MV-4-11 (cell line): ENCODE data around the gene PSEN1.

Experiments
- DNase-seq: peaks from one replicate; lab custom pipeline; 2025; lab: John Stamatoyannopoulos, UW

Gene PSEN1

GRCh38 chr14:73254247-73255004 lies 118.1 kb downstream of the PSEN1 start:
- DNase-seq = no peak

GRCh38 chr14:73255005-73255400 lies 118.7 kb downstream of the PSEN1 start:
- DNase-seq = no peak

- no peak for DNase-seq
Observed at GRCh38 chr14:73255693-73256225, 119.5 kb downstream of the PSEN1 start.

- no peak for DNase-seq
Observed at GRCh38 chr14:73258076-73258475, 121.8 kb downstream of the PSEN1 start.

- DNase-seq = no peak
Observed at GRCh38 chr14:73258845-73259611, 122.7 kb downstream of the PSEN1 start.

- DNase-seq = no peak
Observed at GRCh38 chr14:73259837-73260236, 123.5 kb downstream of the PSEN1 start.

GRCh38 chr14:73260574-73260973 lies 124.3 kb downstream of the PSEN1 start:
- DNase-seq = no peak

- no peak for DNase-seq
Observed at GRCh38 chr14:73261075-73261474, 124.8 kb downstream of the PSEN1 start.

- DNase-seq = no peak
Observed at GRCh38 chr14:73261520-73262426, 125.5 kb downstream of the PSEN1 start.

GRCh38 chr14:73262427-73263183 lies 126.3 kb downstream of the PSEN1 start:
- DNase-seq = no peak

- no peak for DNase-seq
Observed at GRCh38 chr14:73263606-73264005, 127.3 kb downstream of the PSEN1 start.

- DNase-seq = no peak
Observed at GRCh38 chr14:73264080-73264884, 128.0 kb downstream of the PSEN1 start.

- no peak for DNase-seq
Observed at GRCh38 chr14:73264885-73265720, 128.8 kb downstream of the PSEN1 start.

GRCh38 chr14:73265721-73266046 lies 129.4 kb downstream of the PSEN1 start:
- no peak for DNase-seq

- DNase-seq = no peak
Observed at GRCh38 chr14:73266317-73266716, 130.0 kb downstream of the PSEN1 start.

GRCh38 chr14:73267474-73267873 lies 131.2 kb downstream of the PSEN1 start:
- no peak for DNase-seq

- DNase-seq = no peak
Observed at GRCh38 chr14:73269729-73270531, 133.6 kb downstream of the PSEN1 start.

GRCh38 chr14:73272393-73272792 lies 136.1 kb downstream of the PSEN1 start:
- no peak for DNase-seq
